ENCODE data around the gene SBNO2.

The SBNO2 gene

DNA sequence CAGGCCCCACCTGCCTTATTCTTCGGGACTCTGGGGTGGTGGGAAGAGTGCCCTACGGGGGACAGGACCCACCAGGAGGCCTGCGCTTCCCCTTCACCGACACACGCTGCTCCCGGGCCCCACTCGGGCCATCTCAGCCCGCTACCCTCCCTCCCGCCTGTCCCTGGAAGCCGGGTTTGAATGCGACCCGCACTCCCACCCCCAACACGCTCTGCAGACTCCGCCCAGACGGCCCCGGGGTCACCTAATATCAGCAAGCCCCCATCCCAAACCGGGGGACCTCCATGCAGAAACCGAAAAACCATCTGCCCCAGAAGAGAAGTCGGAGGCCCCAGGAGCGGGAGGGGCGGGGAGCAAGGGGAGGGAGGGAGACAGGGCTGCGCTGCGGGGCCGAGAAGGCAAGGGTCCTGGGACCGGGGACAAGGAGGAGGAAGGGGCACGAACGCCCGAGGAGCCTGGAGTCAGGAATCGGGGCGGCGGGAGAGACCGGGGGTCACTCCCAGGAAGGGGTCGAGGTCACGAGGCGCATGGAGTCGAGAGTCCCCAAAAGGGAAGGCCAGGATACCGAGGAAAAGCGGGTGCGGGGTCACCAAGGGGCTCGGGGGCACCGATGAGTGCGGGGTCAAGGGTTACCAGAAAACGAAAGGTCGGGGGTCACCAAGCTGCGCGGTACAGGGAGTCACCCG lies 766 bp downstream of the SBNO2 start:
- no peaks in the 10 kb centered on the region for H3K9me3 Mint-ChIP-seq
- H3K27ac Mint-ChIP-seq, result peak overlapping the region; percentile 60 to 95 (median 66)
- no peaks in the 10 kb centered on the region for H3K36me3 Mint-ChIP-seq (ENCODE audit: low read depth)
- TF ChIP-seq, protein P1, sequence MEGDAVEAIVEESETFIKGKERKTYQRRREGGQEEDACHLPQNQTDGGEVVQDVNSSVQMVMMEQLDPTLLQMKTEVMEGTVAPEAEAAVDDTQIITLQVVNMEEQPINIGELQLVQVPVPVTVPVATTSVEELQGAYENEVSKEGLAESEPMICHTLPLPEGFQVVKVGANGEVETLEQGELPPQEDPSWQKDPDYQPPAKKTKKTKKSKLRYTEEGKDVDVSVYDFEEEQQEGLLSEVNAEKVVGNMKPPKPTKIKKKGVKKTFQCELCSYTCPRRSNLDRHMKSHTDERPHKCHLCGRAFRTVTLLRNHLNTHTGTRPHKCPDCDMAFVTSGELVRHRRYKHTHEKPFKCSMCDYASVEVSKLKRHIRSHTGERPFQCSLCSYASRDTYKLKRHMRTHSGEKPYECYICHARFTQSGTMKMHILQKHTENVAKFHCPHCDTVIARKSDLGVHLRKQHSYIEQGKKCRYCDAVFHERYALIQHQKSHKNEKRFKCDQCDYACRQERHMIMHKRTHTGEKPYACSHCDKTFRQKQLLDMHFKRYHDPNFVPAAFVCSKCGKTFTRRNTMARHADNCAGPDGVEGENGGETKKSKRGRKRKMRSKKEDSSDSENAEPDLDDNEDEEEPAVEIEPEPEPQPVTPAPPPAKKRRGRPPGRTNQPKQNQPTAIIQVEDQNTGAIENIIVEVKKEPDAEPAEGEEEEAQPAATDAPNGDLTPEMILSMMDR (IDR thresholded peaks at IDR 0.05; ENCODE audit: unreplicated experiment in 3 of 3), result no peak
- peaks cover 32% of the 10 kb centered on the region for H3K4me1 Mint-ChIP-seq
- H3K4me3 Mint-ChIP-seq, result peak overlapping the region; percentile 89 to 93 (median 90)
- peaks cover 3% of the 10 kb centered on the region for H3K27me3 Mint-ChIP-seq (ENCODE audit: low read depth)

DNA sequence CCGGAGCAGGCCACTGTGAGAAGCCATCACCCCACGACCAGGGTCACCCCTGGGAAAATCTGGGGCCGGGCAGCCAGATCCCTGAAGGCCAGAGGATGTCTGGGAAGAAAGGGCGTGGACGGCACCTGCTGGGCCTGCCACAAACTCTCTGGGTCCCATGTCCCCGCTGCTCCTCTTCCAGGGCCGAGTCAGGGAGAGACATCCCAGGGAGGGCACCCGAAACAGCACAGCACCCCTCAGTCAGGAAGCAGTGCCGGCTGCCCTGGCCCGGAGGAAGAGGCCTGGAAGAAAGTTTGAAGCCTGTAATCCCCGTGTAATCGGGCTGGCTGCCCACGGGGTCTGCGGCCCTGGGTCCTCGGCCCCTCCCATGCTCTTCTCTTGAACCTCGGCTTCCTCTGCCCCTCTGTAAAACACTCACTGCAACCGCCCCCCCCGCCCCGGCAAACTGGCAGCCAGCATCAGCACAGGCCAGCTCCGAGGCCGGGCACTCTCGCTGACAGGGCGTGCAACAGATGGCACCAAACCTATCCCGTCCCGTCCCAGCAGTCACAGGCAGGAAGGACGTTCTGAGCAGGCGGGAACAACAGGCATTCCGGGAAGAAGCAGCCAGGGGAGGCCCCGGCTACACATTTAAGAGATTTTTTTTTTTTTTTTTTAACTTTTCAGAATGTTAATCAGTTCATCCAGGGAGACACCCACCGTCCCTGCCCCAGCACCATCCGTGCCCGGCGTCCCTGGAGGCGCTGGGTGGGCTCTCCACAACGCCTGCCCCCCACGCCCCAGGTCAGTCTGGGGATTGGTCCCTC lies 1.5 kb downstream of the SBNO2 start:
- Mint-ChIP-seq H3K36me3 (ENCODE audit: low read depth) (no peaks in the 10 kb centered on the region), H3K27me3 (ENCODE audit: low read depth) (peaks cover 3% of the 10 kb centered on the region)

DNA sequence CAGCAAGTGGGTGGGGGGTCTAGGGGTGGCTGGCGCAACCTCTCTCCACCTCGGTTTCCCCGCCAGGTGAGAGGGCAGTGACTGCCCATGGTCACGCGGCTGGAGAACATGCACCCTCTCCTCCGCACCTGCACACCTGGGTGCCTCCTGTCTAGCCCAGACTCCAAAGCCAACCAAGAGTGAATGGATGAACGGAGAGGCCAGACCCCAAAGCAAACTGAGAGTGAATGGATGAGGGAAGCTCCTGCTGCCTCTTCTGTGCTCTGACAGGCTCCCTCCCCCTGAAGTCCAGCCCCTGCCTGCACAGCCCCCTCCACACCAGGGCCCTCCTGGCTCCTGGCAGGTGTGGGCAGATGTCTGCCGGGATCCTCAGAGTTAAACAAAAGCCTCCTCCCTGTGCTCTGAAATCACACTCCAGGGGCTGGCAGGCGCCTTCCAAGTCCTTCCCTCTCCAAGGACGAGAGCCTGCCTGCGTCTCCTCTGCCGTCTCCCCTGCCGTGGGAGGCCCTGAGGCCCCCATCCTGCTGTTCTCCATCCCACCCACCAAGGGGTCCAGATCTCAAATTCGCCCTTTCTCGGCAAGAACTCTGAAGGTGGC lies 2.2 kb downstream of the SBNO2 start:
- H3K4me3 Mint-ChIP-seq, result peak overlapping the region; percentile 89 to 93 (median 90)
- TF ChIP-seq, protein P1 (IDR thresholded peaks at IDR 0.05; ENCODE audit: unreplicated experiment in 3 of 3), result no peak
- H3K36me3 Mint-ChIP-seq (ENCODE audit: low read depth), result no peaks in the 10 kb centered on the region
- H3K9me3 Mint-ChIP-seq, result no peaks in the 10 kb centered on the region
- H3K27ac Mint-ChIP-seq, result peak overlapping the region; percentile 94 to 97 (median 95)
- peaks cover 3% of the 10 kb centered on the region for H3K27me3 Mint-ChIP-seq (ENCODE audit: low read depth)
- H3K4me1 Mint-ChIP-seq, result peaks cover 32% of the 10 kb centered on the region

More for the DNA sequence above, 1.5 kb downstream of the SBNO2 start:
- peak overlapping the region; percentile 94 to 97 (median 95) for H3K27ac Mint-ChIP-seq
- H3K4me1 Mint-ChIP-seq, result peaks cover 32% of the 10 kb centered on the region
- no peaks in the 10 kb centered on the region for H3K9me3 Mint-ChIP-seq
- TF ChIP-seq, protein P1 (IDR thresholded peaks at IDR 0.05; ENCODE audit: unreplicated experiment in 3 of 3), result no peak
- peak overlapping the region; percentile 89 to 93 (median 90) for H3K4me3 Mint-ChIP-seq

DNA sequence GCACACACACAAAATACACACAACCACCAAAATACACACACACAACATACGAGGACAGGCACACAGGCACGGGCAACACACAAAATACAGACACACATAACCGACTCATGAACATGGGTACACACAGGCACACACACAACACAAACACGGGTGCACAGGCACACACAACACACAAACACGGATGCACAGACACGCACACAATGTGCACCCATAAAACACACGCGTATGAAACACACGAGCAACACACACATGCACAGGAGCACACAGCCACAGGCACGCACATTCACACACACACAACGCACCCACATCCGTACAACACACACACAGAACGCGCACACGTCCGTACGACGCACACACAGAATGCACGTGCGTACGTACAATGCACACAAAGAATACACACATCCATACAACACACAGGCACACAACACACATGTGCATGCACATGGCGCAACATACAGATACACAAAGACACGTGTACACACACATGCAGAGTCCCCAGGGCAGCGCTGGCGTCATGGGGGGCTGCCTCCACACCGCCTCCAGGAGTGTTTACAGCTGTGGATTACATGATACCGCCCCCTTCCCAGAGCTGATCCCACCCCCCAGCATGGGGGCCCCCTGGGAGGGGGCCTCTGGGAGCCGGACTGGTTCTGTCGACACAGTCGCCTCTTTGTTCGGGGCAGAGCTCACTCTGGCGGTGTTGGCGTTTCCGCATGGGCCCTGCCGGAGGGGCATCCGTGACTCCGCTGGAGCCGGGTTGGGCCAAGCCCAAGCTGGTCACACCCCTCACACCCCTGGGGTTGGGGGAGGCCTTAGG lies 2.9 kb downstream of the SBNO2 start:
- TF ChIP-seq, protein P1 (IDR thresholded peaks at IDR 0.05; ENCODE audit: unreplicated experiment in 3 of 3), result no peak
- Mint-ChIP-seq H3K27me3 (ENCODE audit: low read depth) (peaks cover 3% of the 10 kb centered on the region), H3K9me3 (no peaks in the 10 kb centered on the region), H3K27ac (peak overlapping the region; percentile 72 to 94 (median 89)), H3K4me1 (peaks cover 35% of the 10 kb centered on the region), H3K36me3 (ENCODE audit: low read depth) (no peaks in the 10 kb centered on the region), H3K4me3 (peak overlapping the region; percentile 37 to 93 (median 90))
